HFF-Myc (cell line): ENCODE results near the gene GLS.
"Not testable (repeated sequence)": the region's sequence is repeated elsewhere in the genome, so short reads cannot be mapped to it uniquely, and the experiment has no call there.

Source experiments
- DNase-seq: peaks from one replicate; pipeline ENCODE4 v3.0.0-alpha.2; 2011; ENCODE audit warnings: low read depth; ENCODE audit errors: extremely low read depth
- H3K4me3 ChIP-seq: replicated peaks from 2 replicates; pipeline ENCODE4 v1.5.1; 2011; ENCODE audit warnings: low read depth, mild to moderate bottlenecking, control low read depth, low read length
- TF ChIP-seq, protein P1 (sequence below): IDR thresholded peaks from 2 replicates; pipeline ENCODE4 v1.5.1; 2012; ENCODE audit warnings: mild to moderate bottlenecking, low read depth, low read length, control low read depth; ENCODE audit errors: missing control alignments

Gene GLS

GRCh38 chr2:190863946-190864345 is 16.7 kb upstream of the GLS start:
- H3K4me3 ChIP-seq = no peak overlapping the region
- TF ChIP-seq, protein P1, sequence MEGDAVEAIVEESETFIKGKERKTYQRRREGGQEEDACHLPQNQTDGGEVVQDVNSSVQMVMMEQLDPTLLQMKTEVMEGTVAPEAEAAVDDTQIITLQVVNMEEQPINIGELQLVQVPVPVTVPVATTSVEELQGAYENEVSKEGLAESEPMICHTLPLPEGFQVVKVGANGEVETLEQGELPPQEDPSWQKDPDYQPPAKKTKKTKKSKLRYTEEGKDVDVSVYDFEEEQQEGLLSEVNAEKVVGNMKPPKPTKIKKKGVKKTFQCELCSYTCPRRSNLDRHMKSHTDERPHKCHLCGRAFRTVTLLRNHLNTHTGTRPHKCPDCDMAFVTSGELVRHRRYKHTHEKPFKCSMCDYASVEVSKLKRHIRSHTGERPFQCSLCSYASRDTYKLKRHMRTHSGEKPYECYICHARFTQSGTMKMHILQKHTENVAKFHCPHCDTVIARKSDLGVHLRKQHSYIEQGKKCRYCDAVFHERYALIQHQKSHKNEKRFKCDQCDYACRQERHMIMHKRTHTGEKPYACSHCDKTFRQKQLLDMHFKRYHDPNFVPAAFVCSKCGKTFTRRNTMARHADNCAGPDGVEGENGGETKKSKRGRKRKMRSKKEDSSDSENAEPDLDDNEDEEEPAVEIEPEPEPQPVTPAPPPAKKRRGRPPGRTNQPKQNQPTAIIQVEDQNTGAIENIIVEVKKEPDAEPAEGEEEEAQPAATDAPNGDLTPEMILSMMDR = no peak
- no peak for DNase-seq

DNA sequence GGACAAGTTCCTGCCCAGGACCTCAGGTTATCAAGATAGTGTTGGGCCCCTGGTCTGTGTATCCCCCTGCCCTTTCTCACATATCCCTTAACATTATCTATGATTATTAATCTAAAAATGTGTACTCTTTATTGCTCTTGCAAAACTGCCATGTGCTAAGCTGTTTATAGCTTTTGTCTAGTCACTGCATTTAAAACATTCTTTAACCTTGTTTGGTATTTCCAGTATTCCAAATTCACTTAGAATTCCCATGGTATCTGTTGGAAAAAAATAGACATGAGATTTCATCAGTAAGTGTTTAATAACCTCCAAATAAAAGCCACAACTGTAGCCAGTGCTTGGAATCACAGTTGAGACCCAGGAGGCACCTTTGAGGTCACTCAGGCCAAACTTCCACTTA is 16.2 kb upstream of the GLS start:
- TF ChIP-seq, protein P1 = no peak
- H3K4me3 ChIP-seq = no peak overlapping the region
- no peak for DNase-seq

GRCh38 chr2:190867212-190867611 is 13.4 kb upstream of the GLS start:
- H3K4me3 ChIP-seq = no peak overlapping the region
- TF ChIP-seq, protein P1 = no peak
- no peak for DNase-seq

GRCh38 chr2:190867832-190868231 is 12.8 kb upstream of the GLS start:
- TF ChIP-seq, protein P1 = no peak
- H3K4me3 ChIP-seq = no peak overlapping the region
- DNase-seq = no peak

- TF ChIP-seq, protein P1 = no peak
- H3K4me3 ChIP-seq = no peak overlapping the region
- DNase-seq = no peak
These were observed 10.9 kb upstream of the GLS start for GRCh38 chr2:190869721-190870120.

DNA sequence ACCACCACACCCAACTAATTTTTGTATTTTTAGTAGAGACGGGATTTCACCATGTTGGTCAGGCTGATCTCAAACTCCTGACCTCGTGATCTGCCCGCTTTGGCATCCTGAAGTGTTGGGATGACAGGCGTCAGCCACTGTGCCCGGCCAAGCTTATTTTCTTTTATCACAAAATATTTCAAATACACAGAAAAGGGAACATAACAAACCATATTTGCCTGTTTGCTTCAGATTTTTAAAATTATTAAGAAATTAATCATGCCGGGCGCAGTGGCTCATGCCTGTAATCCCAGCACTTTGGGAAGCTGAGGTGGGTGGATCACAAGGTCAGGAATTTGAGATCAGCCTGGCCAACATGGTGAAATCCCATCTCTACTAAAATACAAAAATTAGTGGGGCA is 7.2 kb upstream of the GLS start:
- DNase-seq, H3K4me3 ChIP-seq: not testable (repeated sequence)

- TF ChIP-seq, protein P1 = no peak
- no peak for DNase-seq
- no peak overlapping the region for H3K4me3 ChIP-seq
These were observed 4.7 kb upstream of the GLS start for GRCh38 chr2:190875891-190876290.
